Activated CD4-positive, CD25-positive, alpha-beta regulatory T cell treated with anti-CD3 and anti-CD28 coated beads, Interleukin-2, amount 50 U/mL, for 16 hours (primary cell): ENCODE data around the gene CDYL2.
"Not testable (repeated sequence)": the region's sequence is repeated elsewhere in the genome, so short reads cannot be mapped to it uniquely, and the experiment has no call there.

Source experiments
- DNase-seq: peaks from one replicate; pipeline ENCODE4 v3.0.0-alpha.2; 2020; ENCODE audit warnings: low read depth, low spot score

CDYL2 gene

GRCh38 chr16:80746231-80746630 is 58.2 kb downstream of the CDYL2 start:
- DNase-seq = no peak

- DNase-seq = no peak
These were observed 59.5 kb downstream of the CDYL2 start for GRCh38 chr16:80744856-80745255.

GRCh38 chr16:80743772-80744171 is 60.6 kb downstream of the CDYL2 start:
- DNase-seq = no peak

GRCh38 chr16:80743273-80743672 is 61.1 kb downstream of the CDYL2 start:
- no peak for DNase-seq

- no peak for DNase-seq
These were observed 62.1 kb downstream of the CDYL2 start for GRCh38 chr16:80742331-80742730.

- DNase-seq = no peak
These were observed 62.7 kb downstream of the CDYL2 start for GRCh38 chr16:80741724-80742123.

- DNase-seq = no peak
These were observed 64.9 kb downstream of the CDYL2 start for GRCh38 chr16:80739523-80739922.

GRCh38 chr16:80738521-80738920 is 65.9 kb downstream of the CDYL2 start:
- DNase-seq = no peak

GRCh38 chr16:80735846-80736245 is 68.6 kb downstream of the CDYL2 start:
- no peak for DNase-seq

GRCh38 chr16:80733407-80733806 is 71.0 kb downstream of the CDYL2 start:
- no peak for DNase-seq

GRCh38 chr16:80731915-80732314 is 72.5 kb downstream of the CDYL2 start:
- DNase-seq = no peak

GRCh38 chr16:80727066-80727763 is 77.2 kb downstream of the CDYL2 start:
- DNase-seq = not testable (repeated sequence)

GRCh38 chr16:80725566-80726162 is 78.7 kb downstream of the CDYL2 start:
- no peak for DNase-seq

- DNase-seq = no peak
These were observed 80.4 kb downstream of the CDYL2 start for GRCh38 chr16:80723981-80724380.

GRCh38 chr16:80723091-80723490 is 81.3 kb downstream of the CDYL2 start:
- DNase-seq = no peak

GRCh38 chr16:80720804-80721371 is 83.5 kb downstream of the CDYL2 start:
- no peak for DNase-seq

- no peak for DNase-seq
These were observed 84.8 kb downstream of the CDYL2 start for GRCh38 chr16:80719573-80719972.

- no peak for DNase-seq
These were observed 85.7 kb downstream of the CDYL2 start for GRCh38 chr16:80718480-80719220.

GRCh38 chr16:80717611-80718010 is 86.8 kb downstream of the CDYL2 start:
- no peak for DNase-seq

GRCh38 chr16:80716564-80717139 is 87.7 kb downstream of the CDYL2 start:
- DNase-seq = no peak

- DNase-seq = no peak
These were observed 93.0 kb downstream of the CDYL2 start for GRCh38 chr16:80711406-80711805.

GRCh38 chr16:80710918-80711317 is 93.5 kb downstream of the CDYL2 start:
- no peak for DNase-seq
